A673 (cell line): ENCODE measurements around the gene HPSE.

ENCODE experiments used
- EZH2 ChIP-seq: fragments of 200-600 bp; sonication (generic); IDR thresholded peaks from 2 replicates; pipeline ENCODE4 v1.6.1; 2017; ENCODE audit warnings: borderline replicate concordance, low read depth, mild to moderate bottlenecking, mixed read lengths, antibody characterized with exemption, low read length; ENCODE audit not compliant: poor library complexity, severe bottlenecking
- TF ChIP-seq, protein P1 (sequence below): fragments of 300-800, 200-600 bp; sonication (generic); conservative IDR thresholded peaks from 2 replicates; pipeline ENCODE4 v1.5.1; 2017; ENCODE audit warnings: low read depth, mild to moderate bottlenecking, antibody characterized with exemption, low read length, moderate library complexity, mixed read lengths

DNA sequence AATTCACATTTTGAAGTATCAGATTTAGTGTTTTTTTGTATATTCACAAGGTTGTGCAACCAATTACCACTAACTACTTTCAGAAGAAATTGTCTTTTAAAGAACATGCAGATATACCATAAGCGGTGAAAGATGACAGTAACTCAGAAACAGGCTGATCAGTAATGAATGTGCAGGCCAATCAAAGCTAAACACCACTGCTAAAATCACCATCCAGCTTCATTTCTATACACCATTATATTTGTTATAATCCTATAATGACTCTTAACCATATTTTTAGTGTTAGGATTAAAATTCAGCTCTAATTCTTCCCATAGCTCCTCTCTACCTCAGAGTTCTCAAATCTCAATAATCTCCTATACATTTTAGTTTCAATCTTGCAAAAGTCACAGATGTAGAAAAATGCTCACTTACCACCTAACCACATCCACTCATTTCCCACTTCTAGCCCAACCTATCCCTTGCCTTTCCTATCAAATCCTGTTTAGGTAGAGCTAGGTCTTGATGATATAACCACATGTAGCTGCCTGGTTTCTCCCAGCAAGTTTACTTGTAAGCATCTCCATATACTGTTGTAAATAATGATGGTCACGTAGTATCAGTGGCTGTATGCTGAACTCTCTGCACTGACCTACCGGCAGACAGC is 66.7 kb downstream of the HPSE start:
- TF ChIP-seq, protein P1, sequence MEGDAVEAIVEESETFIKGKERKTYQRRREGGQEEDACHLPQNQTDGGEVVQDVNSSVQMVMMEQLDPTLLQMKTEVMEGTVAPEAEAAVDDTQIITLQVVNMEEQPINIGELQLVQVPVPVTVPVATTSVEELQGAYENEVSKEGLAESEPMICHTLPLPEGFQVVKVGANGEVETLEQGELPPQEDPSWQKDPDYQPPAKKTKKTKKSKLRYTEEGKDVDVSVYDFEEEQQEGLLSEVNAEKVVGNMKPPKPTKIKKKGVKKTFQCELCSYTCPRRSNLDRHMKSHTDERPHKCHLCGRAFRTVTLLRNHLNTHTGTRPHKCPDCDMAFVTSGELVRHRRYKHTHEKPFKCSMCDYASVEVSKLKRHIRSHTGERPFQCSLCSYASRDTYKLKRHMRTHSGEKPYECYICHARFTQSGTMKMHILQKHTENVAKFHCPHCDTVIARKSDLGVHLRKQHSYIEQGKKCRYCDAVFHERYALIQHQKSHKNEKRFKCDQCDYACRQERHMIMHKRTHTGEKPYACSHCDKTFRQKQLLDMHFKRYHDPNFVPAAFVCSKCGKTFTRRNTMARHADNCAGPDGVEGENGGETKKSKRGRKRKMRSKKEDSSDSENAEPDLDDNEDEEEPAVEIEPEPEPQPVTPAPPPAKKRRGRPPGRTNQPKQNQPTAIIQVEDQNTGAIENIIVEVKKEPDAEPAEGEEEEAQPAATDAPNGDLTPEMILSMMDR = no peak
- TF ChIP-seq EZH2 = no peak
